Chondrocyte (in vitro differentiated cells): ENCODE measurements around the gene ATXN2L. TPM values are rescaled to one million over a fixed set of nuclear protein-coding genes. Genes with fewer than 3 reads are reported as not detected.

Experiments
- DNase-seq: peaks from one replicate; pipeline ENCODE4 v3.0.0; 2021; ENCODE audit warnings: mixed read lengths, low spot score
- H3K27ac Mint-ChIP-seq: one replicate; pipeline ENCODE4 v1.8.0; 2021; ENCODE audit warnings: mild to moderate bottlenecking, moderate library complexity, mixed read lengths; ENCODE audit not compliant: unreplicated experiment
- H3K27me3 Mint-ChIP-seq: 2 replicates; pipeline ENCODE4 v1.8.0; 2021; ENCODE audit warnings: low read depth, mixed read lengths
- H3K36me3 Mint-ChIP-seq: 2 replicates; pipeline ENCODE4 v1.8.0; 2021; ENCODE audit warnings: low read depth, mixed read lengths
- H3K4me1 Mint-ChIP-seq: 2 replicates; pipeline ENCODE4 v1.8.0; 2021; ENCODE audit warnings: low read depth, mild to moderate bottlenecking, mixed read lengths
- H3K4me3 Mint-ChIP-seq: one replicate; pipeline ENCODE4 v1.8.0; 2021; ENCODE audit warnings: mild to moderate bottlenecking, moderate library complexity, mixed read lengths; ENCODE audit not compliant: unreplicated experiment
- H3K9me3 Mint-ChIP-seq: 2 replicates; pipeline ENCODE4 v1.8.0; 2021; ENCODE audit warnings: low read depth, mixed read lengths
- CTCF ChIP-seq: fragments of 200-600 bp; sonication (generic); IDR thresholded peaks from 2 replicates; pipeline ENCODE4 v1.5.0; 2021; ENCODE audit warnings: antibody characterized with exemption, mild to moderate bottlenecking, moderate library complexity
- total RNA-seq: library from RNA; stranded (reverse); gene quantifications from 3 replicates; pipeline ENCODE4 v1.2.1, GENCODE V29; 2021

The ATXN2L gene
- total RNA-seq, 1 donor from 2014 or later = 185 TPM

GRCh38 chr16:28836761-28837064 is 13.9 kb downstream of the ATXN2L start:
- TF ChIP-seq CTCF = no peak
- no peak for DNase-seq
- Mint-ChIP-seq H3K27me3 (no peaks in the 10 kb centered on the region), H3K4me1 (no peaks in the 10 kb centered on the region), H3K9me3 (no peaks in the 10 kb centered on the region), H3K36me3 (peaks cover 44% of the 10 kb centered on the region), H3K27ac (no peak overlapping the region), H3K4me3 (no peak overlapping the region)

- H3K4me1 Mint-ChIP-seq = no peaks in the 10 kb centered on the region
- H3K27me3 Mint-ChIP-seq = no peaks in the 10 kb centered on the region
- no peak for DNase-seq
- H3K27ac Mint-ChIP-seq = peak overlapping the region; percentile 74
- TF ChIP-seq CTCF = no peak
- no peak overlapping the region for H3K4me3 Mint-ChIP-seq
- H3K36me3 Mint-ChIP-seq = peaks cover 36% of the 10 kb centered on the region
- no peaks in the 10 kb centered on the region for H3K9me3 Mint-ChIP-seq
Observed at GRCh38 chr16:28837672-28838557, 15.1 kb downstream of the ATXN2L start.

- H3K27me3 Mint-ChIP-seq = no peaks in the 10 kb centered on the region
- no peaks in the 10 kb centered on the region for H3K9me3 Mint-ChIP-seq
- H3K27ac Mint-ChIP-seq = peak overlapping the region; percentile 51
- H3K36me3 Mint-ChIP-seq = peaks cover 32% of the 10 kb centered on the region
- DNase-seq = no peak
- TF ChIP-seq CTCF = no peak
- H3K4me3 Mint-ChIP-seq = no peak overlapping the region
- H3K4me1 Mint-ChIP-seq = no peaks in the 10 kb centered on the region
Observed at GRCh38 chr16:28838558-28838918, 15.7 kb downstream of the ATXN2L start.

GRCh38 chr16:28839004-28839639 is 16.3 kb downstream of the ATXN2L start:
- Mint-ChIP-seq H3K4me3 (no peak overlapping the region), H3K27ac (peak overlapping the region; percentile 63), H3K4me1 (no peaks in the 10 kb centered on the region), H3K9me3 (no peaks in the 10 kb centered on the region), H3K27me3 (no peaks in the 10 kb centered on the region), H3K36me3 (peaks cover 28% of the 10 kb centered on the region)
- TF ChIP-seq CTCF = no peak
- no peak for DNase-seq

- Mint-ChIP-seq H3K4me3 (no peak overlapping the region), H3K36me3 (peaks cover 23% of the 10 kb centered on the region), H3K27me3 (no peaks in the 10 kb centered on the region), H3K4me1 (peaks cover 5% of the 10 kb centered on the region), H3K27ac (peak overlapping the region; percentile 71), H3K9me3 (no peaks in the 10 kb centered on the region)
- no peak for TF ChIP-seq CTCF
- no peak for DNase-seq
Observed at GRCh38 chr16:28839899-28840298, 17.1 kb downstream of the ATXN2L start.
